Neural cell (in vitro differentiated cells): ENCODE data around the gene COLEC11. TPM values are rescaled to one million over a fixed set of nuclear protein-coding genes. Genes with fewer than 3 reads are reported as not detected.

Source experiments
- H2AFZ ChIP-seq: fragments of 200-600, 300-800 bp; sonication (generic), shearing (Covaris generic); 2 replicates; pipeline ENCODE4 v1.6.0; 2014; ENCODE audit warnings: low read depth, mild to moderate bottlenecking, antibody characterized with exemption, low read length, moderate library complexity
- H3F3A ChIP-seq: fragments of 200-600 bp; shearing (Covaris generic); 2 replicates; pipeline ENCODE4 v1.6.1; 2016; ENCODE audit warnings: mild to moderate bottlenecking, moderate library complexity, mixed read lengths, antibody characterized with exemption, low read length; ENCODE audit not compliant: insufficient read depth, poor library complexity, severe bottlenecking
- H3K27ac ChIP-seq: fragments of 200-600, 300-800 bp; sonication (generic), shearing (Covaris generic); 2 replicates; pipeline ENCODE4 v1.5.1; 2014; ENCODE audit warnings: mild to moderate bottlenecking, low read length, moderate library complexity
- H3K27me3 ChIP-seq: fragments of 300-800, 200-600 bp; sonication (generic), shearing (Covaris generic); 2 replicates; pipeline ENCODE4 v1.6.0; 2014; ENCODE audit warnings: mild to moderate bottlenecking, low read depth, low read length, moderate library complexity; ENCODE audit not compliant: insufficient read depth
- H3K36me3 ChIP-seq: fragments of 300-800, 200-600 bp; sonication (generic), shearing (Covaris generic); 2 replicates; pipeline ENCODE4 v1.5.1; 2014; ENCODE audit warnings: mild to moderate bottlenecking, antibody characterized with exemption, low read length, moderate library complexity; ENCODE audit not compliant: insufficient read depth
- H3K4me2 ChIP-seq: fragments of 300-800, 200-600 bp; sonication (generic), shearing (Covaris generic); 2 replicates; pipeline ENCODE4 v1.6.0; 2014; ENCODE audit warnings: mild to moderate bottlenecking, low read length
- H3K4me3 ChIP-seq: fragments of 300-800, 200-600 bp; sonication (generic), shearing (Covaris generic); 2 replicates; pipeline ENCODE4 v1.5.1; 2014; ENCODE audit warnings: mild to moderate bottlenecking, low read length, moderate library complexity
- H3K79me2 ChIP-seq: fragments of 200-600 bp; shearing (Covaris generic); replicated peaks from 2 replicates; pipeline ENCODE4 v1.6.0; 2014; ENCODE audit warnings: mild to moderate bottlenecking, low read length, moderate library complexity; ENCODE audit not compliant: insufficient read depth
- H3K9ac ChIP-seq: fragments of 300-800, 200-600 bp; sonication (generic), shearing (Covaris generic); 2 replicates; pipeline ENCODE4 v1.6.1; 2016; ENCODE audit warnings: mild to moderate bottlenecking, low read length, mixed read lengths
- H3K9me2 ChIP-seq: fragments of 200-600 bp; shearing (Covaris generic); 2 replicates; pipeline ENCODE4 v1.6.1; 2016; ENCODE audit warnings: mild to moderate bottlenecking, low read length, mixed read lengths; ENCODE audit not compliant: insufficient read depth
- H3K9me3 ChIP-seq: fragments of 200-600, 300-800 bp; sonication (generic), shearing (Covaris generic); 2 replicates; pipeline ENCODE4 v1.6.1; 2016; ENCODE audit warnings: mild to moderate bottlenecking, mixed run types, low read length, moderate library complexity, mixed read lengths
- H4K20me1 ChIP-seq: fragments of 200-600 bp; shearing (Covaris generic); 2 replicates; pipeline ENCODE4 v1.6.1; 2016; ENCODE audit warnings: mild to moderate bottlenecking, mixed run types; ENCODE audit not compliant: insufficient read depth
- EP300 ChIP-seq: fragments of 450-650 bp; conservative IDR thresholded peaks from 2 replicates; pipeline ENCODE4 v1.6.1; 2014; ENCODE audit warnings: antibody characterized with exemption, mild to moderate bottlenecking, moderate library complexity; ENCODE audit not compliant: poor library complexity, severe bottlenecking
- EZH2 ChIP-seq: fragments of 200-600, 300-800 bp; shearing (Covaris generic), sonication (generic); IDR thresholded peaks from 2 replicates; pipeline ENCODE4 v1.6.1; 2014; ENCODE audit warnings: antibody characterized with exemption, low read length, borderline replicate concordance, mild to moderate bottlenecking; ENCODE audit not compliant: insufficient read depth, poor library complexity, severe bottlenecking
- MXI1 ChIP-seq: fragments of 450-650 bp; conservative IDR thresholded peaks from 2 replicates; pipeline ENCODE4 v1.6.1; 2014; ENCODE audit warnings: antibody characterized with exemption, mild to moderate bottlenecking; ENCODE audit not compliant: poor library complexity, severe bottlenecking
- POLR2AphosphoS5 ChIP-seq: IDR thresholded peaks from 2 replicates; pipeline ENCODE4 v1.6.1; 2012
- RAD21 ChIP-seq: fragments of 450-650 bp; conservative IDR thresholded peaks from 2 replicates; pipeline ENCODE4 v1.6.1; 2014; ENCODE audit warnings: antibody characterized with exemption, mild to moderate bottlenecking, moderate library complexity
- REST ChIP-seq: IDR thresholded peaks from 2 replicates; pipeline ENCODE4 v1.6.1; 2012; ENCODE audit warnings: borderline replicate concordance
- SMC3 ChIP-seq: fragments of 450-650 bp; conservative IDR thresholded peaks from 2 replicates; pipeline ENCODE4 v1.6.1; 2014; ENCODE audit warnings: antibody characterized with exemption, mild to moderate bottlenecking, moderate library complexity; ENCODE audit not compliant: poor library complexity
- TAF1 ChIP-seq: IDR thresholded peaks from 2 replicates; pipeline ENCODE4 v1.6.1; 2012; ENCODE audit warnings: low read depth
- polyA plus RNA-seq: library from polyadenylated mRNA; depleted of rRNA; stranded (reverse); fragments of >200 nt; gene quantifications from 2 replicates; pipeline ENCODE4 v1.2.3, GENCODE V29; 2014
- TF ChIP-seq, protein P1 (sequence below): fragments of 450-650 bp; IDR thresholded peaks from 2 replicates; pipeline ENCODE4 v1.5.1; 2014; ENCODE audit warnings: antibody characterized with exemption, mild to moderate bottlenecking, moderate library complexity; ENCODE audit not compliant: poor library complexity, severe bottlenecking

The COLEC11 gene
- polyA plus RNA-seq, 1 donor from 2014 or later, result 4.0 TPM

DNA sequence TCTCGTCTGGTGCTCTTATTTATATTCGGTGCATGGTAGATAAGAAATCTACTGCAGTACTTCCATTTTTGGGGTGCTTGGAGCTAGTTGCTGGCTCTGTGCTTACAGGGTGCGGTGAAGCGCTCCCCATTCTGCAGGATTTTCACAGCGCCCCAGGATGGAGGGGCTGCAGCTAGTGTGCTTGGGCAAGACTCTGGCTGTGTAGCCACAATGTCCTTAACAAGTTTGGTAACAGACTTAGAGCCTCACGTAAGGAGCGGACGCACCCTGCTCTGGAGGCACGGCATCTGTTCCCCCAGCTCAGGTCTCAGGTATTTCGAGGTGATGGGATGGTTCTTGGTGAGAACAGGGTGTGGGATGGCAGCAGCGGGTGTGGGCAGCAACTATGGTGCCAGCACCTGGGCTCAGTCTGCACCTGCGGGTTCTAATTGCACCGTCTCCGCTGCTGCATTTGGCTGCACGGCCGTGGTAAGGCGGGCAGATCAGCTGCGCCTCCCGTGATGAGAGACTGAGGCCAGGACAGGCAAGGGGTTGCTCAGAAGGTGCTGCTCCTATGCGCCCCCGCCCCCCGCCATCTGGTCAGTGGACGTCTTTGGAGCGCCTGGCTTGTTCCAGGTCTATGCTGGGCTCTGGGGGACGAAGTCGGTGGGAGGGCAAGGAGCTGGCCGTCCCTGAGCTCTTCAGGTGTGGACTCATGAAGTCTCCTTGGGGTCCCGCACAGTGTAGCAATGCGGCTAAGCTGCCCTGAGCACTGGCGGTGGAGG lies 43.0 kb downstream of the COLEC11 start:
- H3K36me3 ChIP-seq, result no peaks in the 10 kb centered on the region
- no peaks in the 10 kb centered on the region for H3K9me3 ChIP-seq
- no peaks in the 10 kb centered on the region for H4K20me1 ChIP-seq
- no peaks in the 10 kb centered on the region for H3K27me3 ChIP-seq
- no peak overlapping the region for H3K4me3 ChIP-seq
- H3F3A ChIP-seq, result no peaks in the 10 kb centered on the region
- no peak overlapping the region for H3K27ac ChIP-seq
- H3K79me2 ChIP-seq, result no peaks in the 10 kb centered on the region
- no peak overlapping the region for H2AFZ ChIP-seq
- no peak overlapping the region for H3K4me2 ChIP-seq
- H3K9me2 ChIP-seq, result no peaks in the 10 kb centered on the region
- H3K9ac ChIP-seq, result no peak overlapping the region
- TF ChIP-seq SMC3 (no peak), REST (no peak), TAF1 (no peak), RAD21 (no peak), EZH2 (no peak), POLR2AphosphoS5 (no peak), EP300 (no peak), MXI1 (no peak)
- TF ChIP-seq, protein P1, sequence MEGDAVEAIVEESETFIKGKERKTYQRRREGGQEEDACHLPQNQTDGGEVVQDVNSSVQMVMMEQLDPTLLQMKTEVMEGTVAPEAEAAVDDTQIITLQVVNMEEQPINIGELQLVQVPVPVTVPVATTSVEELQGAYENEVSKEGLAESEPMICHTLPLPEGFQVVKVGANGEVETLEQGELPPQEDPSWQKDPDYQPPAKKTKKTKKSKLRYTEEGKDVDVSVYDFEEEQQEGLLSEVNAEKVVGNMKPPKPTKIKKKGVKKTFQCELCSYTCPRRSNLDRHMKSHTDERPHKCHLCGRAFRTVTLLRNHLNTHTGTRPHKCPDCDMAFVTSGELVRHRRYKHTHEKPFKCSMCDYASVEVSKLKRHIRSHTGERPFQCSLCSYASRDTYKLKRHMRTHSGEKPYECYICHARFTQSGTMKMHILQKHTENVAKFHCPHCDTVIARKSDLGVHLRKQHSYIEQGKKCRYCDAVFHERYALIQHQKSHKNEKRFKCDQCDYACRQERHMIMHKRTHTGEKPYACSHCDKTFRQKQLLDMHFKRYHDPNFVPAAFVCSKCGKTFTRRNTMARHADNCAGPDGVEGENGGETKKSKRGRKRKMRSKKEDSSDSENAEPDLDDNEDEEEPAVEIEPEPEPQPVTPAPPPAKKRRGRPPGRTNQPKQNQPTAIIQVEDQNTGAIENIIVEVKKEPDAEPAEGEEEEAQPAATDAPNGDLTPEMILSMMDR, result no peak

GRCh38 chr2:3638456-3638810 lies 43.5 kb downstream of the COLEC11 start:
- Histone ChIP-seq H3F3A (no peaks in the 10 kb centered on the region), H3K36me3 (no peaks in the 10 kb centered on the region), H3K4me2 (no peak overlapping the region), H4K20me1 (no peaks in the 10 kb centered on the region), H3K9me2 (no peaks in the 10 kb centered on the region), H3K27me3 (no peaks in the 10 kb centered on the region), H3K9me3 (no peaks in the 10 kb centered on the region), H3K79me2 (no peaks in the 10 kb centered on the region), H2AFZ (no peak overlapping the region), H3K9ac (no peak overlapping the region), H3K27ac (no peak overlapping the region), H3K4me3 (no peak overlapping the region)
- no peak for TF ChIP-seq EP300
- TF ChIP-seq RAD21, result no peak
- no peak for TF ChIP-seq REST
- TF ChIP-seq MXI1, result no peak
- TF ChIP-seq, protein P1, result no peak
- TF ChIP-seq SMC3, result no peak
- TF ChIP-seq POLR2AphosphoS5, result no peak
- no peak for TF ChIP-seq TAF1
